Stimulated activated CD8-positive, alpha-beta memory T cell treated with anti-CD3 and anti-CD28 coated beads, Interleukin-2, amount 100 ng/mL, for 48 hours (primary cell): ENCODE measurements around the gene EXTL1.

Source experiments
- DNase-seq, 2 donors: peaks; one replicate each; pipeline ENCODE4 v3.0.0-alpha.2; 2020; ENCODE audit warnings: low read depth in 2 of 2

Gene EXTL1

DNA sequence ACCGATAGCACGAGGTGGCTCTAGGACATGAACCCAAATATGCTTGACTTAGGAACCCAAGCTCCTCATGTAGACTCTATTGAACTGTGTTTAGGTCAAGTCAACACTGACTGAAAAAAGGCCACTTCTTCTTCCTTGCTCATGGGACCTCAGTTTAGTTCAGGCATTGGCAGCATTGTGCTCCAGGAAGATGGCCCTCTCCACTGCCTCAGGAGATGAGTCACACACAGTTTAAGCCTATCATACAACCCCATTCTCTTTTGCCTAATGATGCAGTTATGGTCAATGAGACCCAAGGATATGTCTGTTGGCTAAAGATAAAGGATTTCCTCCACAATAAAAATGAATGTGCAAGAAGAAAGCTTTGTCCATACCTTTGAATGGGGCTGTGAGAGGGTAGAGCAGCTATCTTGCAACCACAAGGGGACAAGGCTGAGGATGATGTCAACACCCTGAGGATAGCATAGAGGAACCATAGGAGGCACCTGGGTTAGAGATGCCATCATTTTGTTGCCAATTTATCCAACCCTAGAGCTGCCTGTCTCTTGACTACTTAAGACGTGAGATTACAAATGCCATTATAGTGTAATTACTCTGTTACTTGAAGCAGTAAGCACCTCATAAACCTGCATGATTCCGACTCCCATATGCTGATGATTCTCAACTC lies 48.9 kb downstream of the EXTL1 start:
- DNase-seq = no peak

DNA sequence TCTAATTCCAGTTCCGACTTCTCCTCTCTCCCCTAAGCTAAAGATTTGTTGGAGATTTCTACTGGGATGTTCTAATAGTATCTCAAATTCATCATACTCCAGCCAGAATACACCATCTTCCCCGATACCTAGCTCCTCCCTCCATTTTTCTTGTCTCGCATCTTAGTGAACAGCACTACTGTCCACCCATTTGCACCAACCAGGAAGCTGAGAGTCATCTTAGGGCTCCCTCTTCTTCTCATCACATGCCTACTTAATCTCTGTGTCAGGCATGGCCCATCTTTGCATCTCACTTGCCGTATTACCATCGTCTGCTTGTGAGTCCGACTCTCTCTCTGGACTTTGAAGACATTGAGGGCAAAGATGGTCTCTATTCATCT lies 49.4 kb downstream of the EXTL1 start:
- no peak for DNase-seq

DNA sequence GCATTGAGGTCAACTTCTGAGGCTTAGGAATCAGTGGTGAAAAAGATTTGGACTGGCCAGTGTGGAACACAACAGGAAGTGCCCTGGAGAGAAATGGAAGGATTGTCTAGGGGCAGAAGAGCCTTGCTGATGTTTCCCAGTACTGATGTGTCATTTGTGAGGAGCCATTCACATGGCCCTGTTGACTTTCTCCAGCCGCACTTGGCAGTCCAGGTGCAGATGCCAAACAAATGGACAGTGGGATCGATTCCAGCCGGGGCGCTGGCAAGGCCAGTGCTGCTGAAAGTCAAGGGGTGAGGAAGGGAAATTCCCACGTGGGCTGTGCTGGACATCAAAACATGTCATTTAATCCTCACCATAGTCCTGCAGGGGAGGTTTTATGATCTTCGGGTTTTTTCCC lies 50.7 kb downstream of the EXTL1 start:
- no peak for DNase-seq

DNA sequence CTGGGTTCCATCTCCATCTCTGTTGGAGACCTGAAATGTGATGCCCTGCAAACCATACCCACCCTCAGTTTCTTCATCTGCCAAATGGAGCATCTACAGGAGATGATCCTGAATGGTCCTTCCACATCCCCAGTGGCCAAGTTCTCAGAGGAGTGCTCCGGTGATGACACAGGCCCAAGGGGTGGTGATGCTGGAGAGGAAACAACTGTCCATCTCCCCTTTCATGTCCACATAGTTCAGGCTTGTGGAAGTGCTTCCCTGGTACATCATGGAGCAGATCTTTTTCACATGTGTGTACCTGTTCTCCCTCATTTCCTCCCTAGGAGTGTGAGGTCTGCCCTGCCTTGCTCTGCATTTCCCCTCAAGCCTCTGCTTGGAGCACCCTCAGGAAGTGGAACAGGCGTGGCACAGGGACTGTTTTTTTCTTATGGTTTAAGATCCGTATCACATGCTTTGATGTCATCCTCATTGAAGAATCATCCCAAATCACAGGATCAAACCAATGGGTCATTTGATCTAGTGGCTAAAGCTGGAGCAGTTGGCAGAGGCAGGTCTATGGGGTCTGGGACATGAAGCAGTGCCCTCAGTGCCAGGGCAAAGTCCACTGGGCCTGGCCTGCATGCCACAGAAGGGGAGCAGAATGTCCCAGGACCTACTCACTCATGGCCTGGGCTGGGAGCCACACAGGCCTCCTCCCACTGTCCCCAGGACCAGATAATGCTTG lies 54.0 kb downstream of the EXTL1 start:
- DNase-seq = no peak

DNA sequence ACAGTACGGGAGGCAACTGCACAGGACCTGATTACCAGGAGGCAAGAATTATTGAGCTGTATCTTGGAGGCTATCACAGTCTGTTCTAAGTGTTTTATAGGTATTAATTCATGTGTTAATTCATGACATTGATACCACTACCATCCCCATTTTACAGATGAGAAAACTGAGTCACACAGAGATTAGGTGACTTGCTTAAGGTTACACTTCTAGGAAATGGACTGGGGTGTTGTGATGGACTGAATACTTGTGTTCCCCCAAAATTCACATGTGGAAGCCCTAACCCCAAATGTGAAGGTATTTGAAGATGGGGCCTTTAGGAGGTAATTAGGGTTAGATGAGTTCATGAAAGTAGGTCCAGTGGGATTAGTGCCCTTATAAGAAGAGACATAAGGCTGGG lies 55.9 kb downstream of the EXTL1 start:
- no peak for DNase-seq

DNA sequence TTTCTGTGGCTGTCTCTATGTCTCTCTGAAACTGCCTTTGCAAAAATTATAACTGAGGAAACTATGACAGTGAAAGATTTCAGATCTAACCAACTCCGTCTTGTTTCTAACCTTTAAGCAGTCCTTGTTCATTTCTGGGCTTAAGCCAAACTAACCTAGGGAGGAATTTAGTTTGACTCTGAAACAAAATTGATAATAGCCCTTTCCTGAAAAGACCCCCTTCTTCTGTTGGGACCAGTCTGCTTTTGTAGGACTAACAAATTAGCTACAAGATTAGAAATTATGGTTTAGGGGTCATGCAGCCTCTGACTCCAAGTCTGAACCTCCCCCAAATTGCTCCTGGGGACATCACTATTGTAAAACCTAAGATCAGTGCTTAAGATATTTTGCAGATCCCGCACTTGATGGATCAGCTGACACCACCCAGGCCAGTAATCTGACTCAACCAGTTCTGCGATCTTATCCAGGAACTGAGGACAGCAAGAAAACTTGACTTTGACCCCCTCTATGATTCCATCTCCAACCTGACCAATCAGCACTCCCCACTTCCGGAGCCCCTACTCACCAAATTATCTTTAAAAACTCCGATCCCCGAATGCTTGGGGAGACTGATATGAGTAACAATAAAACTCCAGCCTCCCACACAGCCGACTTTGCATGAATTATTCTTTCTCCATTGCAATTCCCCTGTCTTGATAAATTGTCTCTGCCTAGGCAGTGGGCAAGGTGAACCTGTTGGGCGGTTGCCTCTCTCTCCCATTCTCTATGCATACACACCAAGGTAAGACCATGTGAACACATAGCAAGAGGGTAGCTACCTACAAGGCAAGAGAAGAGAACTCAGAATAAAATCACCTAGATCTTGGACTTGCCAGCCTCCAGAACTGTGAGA lies 57.0 kb downstream of the EXTL1 start:
- DNase-seq = no peak

DNA sequence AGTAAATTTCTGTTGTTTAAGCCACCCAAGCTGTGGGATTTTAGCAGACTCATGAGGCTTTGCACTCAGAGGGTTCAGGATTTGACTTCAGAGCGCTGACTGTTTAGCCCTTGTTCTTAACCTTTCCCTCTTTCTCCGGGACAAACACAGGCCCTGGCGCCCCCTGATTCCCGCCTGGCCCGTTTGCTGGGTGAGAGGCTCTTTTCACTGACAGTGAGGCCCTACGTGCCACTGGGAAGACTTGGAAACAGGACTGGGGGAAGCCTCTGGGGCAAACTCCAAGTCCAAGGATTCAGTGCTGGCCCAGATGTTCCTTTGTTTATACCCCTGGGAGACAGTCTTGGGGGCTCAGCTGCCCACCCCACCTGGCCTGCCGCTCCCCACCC lies 57.6 kb downstream of the EXTL1 start:
- no peak for DNase-seq

DNA sequence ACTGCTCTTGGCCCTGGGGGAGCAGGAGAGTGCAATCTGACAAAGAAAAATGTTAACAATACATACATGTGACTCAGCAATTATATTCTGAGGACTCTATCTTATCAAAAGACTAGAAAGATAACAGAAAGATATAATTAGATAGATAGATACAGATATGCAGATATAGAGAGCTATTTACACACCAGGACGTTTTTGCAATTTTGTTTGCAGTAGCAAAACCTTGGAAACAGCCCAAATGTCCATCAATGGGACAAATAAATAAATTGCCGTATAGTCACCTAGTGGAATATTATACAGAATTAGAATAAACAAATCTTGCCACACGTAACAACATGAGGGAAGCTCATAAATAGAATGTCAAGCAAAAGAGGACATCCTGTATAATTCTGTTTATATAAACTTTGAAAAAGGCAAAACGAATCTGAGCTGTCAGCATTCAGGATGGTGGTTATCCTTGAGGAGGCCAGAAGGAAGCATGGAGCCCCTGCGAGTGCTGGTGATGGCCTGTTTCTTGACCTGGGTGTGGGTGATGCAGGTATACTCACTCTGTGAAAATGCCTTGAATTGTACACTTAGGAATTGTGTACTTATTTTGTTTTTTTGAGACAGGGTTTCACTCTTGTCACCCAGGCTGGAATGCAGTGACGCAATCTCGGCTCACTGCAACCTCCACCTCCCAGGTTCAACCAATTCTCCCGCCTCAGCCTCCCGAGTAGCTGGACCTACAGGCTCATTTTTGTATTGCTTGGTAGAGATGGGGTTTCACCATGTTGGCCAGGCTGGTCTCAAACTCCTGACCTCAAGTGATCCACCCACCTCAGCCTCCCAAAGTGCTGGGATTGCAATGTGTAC lies 58.6 kb downstream of the EXTL1 start:
- DNase-seq = no peak

DNA sequence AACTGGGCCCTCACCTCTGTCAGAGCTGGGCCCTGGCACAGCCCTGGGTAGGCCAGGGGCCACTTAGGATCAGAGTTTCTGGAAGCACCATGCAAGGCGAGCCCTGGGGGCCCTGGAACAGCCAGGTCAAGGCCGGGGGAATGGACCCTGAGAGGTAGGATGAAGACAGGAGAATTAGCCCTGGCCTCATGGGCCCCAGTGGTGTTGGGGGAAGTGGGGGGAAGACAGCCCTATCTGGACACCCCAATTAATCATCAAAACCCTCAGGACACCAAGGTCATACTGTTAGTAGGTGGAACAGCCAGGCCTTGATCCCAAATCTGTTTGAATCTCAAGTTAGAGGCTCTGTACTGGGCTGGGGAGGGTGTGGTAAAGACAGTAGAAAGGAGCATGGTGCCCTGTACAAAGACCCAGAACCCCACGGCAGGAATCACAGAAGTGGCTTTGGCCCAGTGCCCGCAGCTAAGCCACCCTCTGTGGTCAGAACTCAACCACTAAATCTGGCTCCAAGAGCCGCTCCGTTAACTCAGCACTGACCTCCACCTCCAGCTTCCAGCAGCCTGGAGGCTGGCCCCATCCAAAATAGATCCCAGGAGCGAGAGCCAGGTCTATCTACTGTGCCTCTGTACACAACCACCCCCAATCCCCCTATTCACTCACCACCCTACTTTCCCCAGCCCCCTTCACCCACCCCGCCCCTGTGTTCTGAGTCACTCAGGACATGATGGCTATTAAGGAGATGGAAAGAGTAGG lies 59.9 kb downstream of the EXTL1 start:
- no peak for DNase-seq

DNA sequence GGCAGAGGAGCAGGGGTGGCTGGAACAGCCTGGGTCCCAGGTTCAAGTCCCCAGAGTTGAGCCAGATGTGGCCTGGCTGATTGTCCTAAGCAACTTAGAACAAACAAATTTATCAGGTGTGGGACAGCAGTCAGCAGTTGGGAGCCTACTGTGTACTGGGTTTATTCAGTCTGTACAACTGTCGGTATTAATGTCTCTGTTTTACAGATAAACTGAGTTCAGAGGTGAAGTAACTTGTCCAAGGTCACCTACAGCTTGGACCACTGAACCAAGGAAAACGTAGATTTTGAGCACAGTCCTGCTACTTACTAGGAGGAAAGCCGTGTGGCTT lies 60.4 kb downstream of the EXTL1 start:
- DNase-seq = no peak

DNA sequence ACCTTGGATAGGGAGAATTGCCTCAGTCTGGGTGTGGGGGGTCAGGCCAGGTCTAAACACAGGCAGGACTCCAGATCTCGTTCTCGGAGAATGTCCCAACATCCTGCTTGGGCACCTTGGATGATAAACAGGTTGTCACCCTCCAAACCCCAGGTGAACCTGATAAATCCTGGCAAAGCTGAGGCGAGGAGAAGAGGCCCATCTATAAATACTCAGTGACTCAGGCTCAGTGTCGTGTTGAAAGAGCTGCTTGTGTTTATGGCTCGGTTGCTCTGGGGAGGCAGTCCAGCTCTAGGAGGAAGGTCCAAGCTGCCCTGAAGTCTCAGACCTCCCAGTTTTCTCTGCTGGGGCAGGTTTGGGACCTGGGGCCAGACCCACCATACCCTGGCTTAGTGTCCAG lies 61.6 kb downstream of the EXTL1 start:
- DNase-seq = no peak

DNA sequence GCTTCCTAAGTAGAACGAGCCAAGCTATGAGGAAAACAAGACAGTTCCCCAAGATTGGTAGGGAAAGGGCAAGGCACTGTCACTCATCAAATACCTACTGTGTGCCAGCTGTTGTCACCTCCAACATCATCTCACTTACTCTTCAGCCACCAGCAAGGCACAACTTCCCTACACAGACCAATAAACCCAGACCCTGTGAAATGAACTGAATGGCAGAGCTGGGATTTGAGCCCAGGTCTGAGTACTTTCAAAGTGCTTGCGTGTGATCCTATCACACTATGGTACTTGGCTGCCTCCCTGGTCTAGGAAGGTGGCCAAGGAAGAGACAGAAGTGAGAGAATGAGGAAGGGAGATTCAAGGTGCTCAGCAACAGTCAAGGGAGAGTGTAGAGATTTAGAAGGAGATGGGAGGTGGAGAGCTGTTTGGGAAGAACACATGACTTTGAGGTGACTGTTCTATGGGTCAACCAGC lies 62.6 kb downstream of the EXTL1 start:
- no peak for DNase-seq

DNA sequence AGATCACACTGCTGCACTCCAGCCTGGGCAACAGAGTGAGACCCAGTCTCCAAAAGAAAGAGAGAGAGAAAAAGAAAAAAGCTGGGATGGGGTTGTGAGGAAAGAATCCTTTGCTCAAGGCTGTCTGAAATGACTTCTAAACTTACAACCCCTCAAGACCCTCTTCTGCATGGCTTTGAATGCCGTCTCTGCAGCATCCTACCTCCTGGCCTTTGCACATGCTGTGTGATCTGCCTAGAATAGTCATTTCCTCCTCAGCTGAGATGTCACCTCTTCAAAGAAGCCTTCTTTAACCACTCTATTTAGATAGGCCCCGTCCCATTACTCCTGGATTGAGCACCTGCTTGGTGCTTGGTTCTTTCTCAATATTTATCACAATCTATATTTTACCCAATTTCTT lies 63.3 kb downstream of the EXTL1 start:
- DNase-seq = no peak
